Effector memory CD4-positive, alpha-beta T cell (primary cell): ENCODE measurements around the gene CD226.
"Not testable (repeated sequence)": the region's sequence is repeated elsewhere in the genome, so short reads cannot be mapped to it uniquely, and the experiment has no call there.

ENCODE experiments used
- DNase-seq, 3 donors: peaks; one replicate each; pipeline ENCODE4 v3.0.0-alpha.2; 2020
- H3K27ac ChIP-seq: 2 replicates; pipeline ENCODE4 v1.7.0; 2013; ENCODE audit warnings: mild to moderate bottlenecking, low read length, moderate library complexity; ENCODE audit not compliant: insufficient read depth, poor library complexity, severe bottlenecking
- H3K27me3 ChIP-seq: replicated peaks from 2 replicates; pipeline ENCODE4 v1.7.0; 2013; ENCODE audit warnings: mild to moderate bottlenecking, low read length; ENCODE audit not compliant: insufficient read depth, control insufficient read depth, poor library complexity, severe bottlenecking
- H3K36me3 ChIP-seq: 2 replicates; pipeline ENCODE4 v1.7.0; 2013; ENCODE audit warnings: mild to moderate bottlenecking, low read length, moderate library complexity; ENCODE audit not compliant: control insufficient read depth, insufficient read depth
- H3K4me1 ChIP-seq: 2 replicates; pipeline ENCODE4 v1.7.0; 2013; ENCODE audit warnings: low read length, mild to moderate bottlenecking; ENCODE audit not compliant: control insufficient read depth, insufficient read depth, poor library complexity, severe bottlenecking
- H3K4me3 ChIP-seq: 2 replicates; pipeline ENCODE4 v1.7.0; 2013; ENCODE audit warnings: low read length, low read depth, mild to moderate bottlenecking; ENCODE audit not compliant: insufficient read depth, poor library complexity, severe bottlenecking
- H3K9me3 ChIP-seq: 2 replicates; pipeline ENCODE4 v1.7.0; 2013; ENCODE audit warnings: mild to moderate bottlenecking, low read length, moderate library complexity; ENCODE audit not compliant: control insufficient read depth

Gene CD226

DNA sequence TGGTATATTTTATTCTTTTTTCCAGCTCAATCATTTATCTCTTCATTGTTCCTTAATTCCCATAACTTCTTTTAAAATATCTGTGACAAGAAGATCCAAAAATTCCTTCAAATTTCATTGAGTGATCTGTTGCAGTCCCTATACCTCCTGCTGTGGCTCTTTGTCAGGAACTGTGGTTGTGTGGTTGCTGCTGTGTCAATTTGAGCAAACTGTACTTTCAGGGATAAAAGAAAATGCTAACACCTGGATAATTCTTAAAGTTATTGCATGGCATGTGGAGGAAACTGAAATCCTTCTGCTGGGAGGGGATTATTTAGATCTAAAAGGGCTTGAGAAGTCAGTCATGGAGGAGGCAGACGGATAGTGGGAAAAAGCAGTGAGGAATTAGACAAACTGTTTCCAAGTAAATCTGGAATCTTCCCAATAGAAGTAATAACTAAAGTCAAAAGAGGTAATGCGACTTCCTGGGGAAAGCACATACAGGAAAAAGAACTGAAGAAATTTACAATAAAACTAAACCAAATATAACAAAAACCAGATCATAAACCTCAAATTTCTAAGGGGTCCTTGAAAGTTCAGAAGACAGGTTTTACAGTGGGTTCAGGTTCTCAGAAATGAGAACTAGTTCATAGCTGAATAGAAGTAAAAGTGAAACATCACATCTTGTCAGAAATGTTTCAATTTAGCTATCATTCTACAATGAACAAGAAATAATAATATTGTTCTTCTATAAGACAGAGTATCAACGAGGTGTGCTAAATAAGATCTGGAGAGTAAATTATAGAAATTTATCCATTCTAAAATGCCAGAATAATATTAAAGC is 33.5 kb upstream of the CD226 start:
- H3K4me1 ChIP-seq: peaks cover 3% of the 10 kb centered on the region
- DNase-seq: no peak
- H3K4me3 ChIP-seq: no peak overlapping the region
- H3K36me3 ChIP-seq: no peaks in the 10 kb centered on the region
- H3K27me3 ChIP-seq: no peaks in the 10 kb centered on the region
- no peak overlapping the region for H3K27ac ChIP-seq
- no peaks in the 10 kb centered on the region for H3K9me3 ChIP-seq

DNA sequence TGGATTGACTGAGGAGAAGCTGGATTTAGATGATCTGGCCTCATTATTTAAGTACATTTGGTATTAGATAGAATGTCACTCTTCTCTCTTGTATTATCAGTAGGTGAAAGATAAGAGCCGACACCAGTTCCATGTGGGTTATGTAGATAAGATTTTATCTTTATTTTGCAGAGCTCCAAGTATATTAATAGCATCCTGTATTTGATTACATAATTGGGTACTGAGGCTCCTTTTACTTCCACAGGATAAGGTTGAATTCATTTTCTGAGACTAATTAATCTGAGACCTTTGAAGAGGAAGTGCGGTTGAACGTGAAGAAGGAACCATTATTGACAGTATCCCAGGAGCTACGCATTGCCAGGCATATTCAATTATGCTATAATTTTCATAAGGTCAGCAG is 32.8 kb upstream of the CD226 start:
- H3K4me3 ChIP-seq: no peak overlapping the region
- H3K4me1 ChIP-seq: peaks cover 3% of the 10 kb centered on the region
- no peak overlapping the region for H3K27ac ChIP-seq
- DNase-seq: no peak
- H3K9me3 ChIP-seq: no peaks in the 10 kb centered on the region
- H3K27me3 ChIP-seq: no peaks in the 10 kb centered on the region
- no peaks in the 10 kb centered on the region for H3K36me3 ChIP-seq

- Histone ChIP-seq H3K36me3 (no peaks in the 10 kb centered on the region), H3K27ac (no peak overlapping the region), H3K4me3 (no peak overlapping the region), H3K9me3 (no peaks in the 10 kb centered on the region), H3K27me3 (no peaks in the 10 kb centered on the region), H3K4me1 (peaks cover 3% of the 10 kb centered on the region)
- DNase-seq: no peak
These were observed 31.4 kb upstream of the CD226 start for GRCh38 chr18:69978732-69979715.

- H3K27ac ChIP-seq, H3K27me3 ChIP-seq, H3K9me3 ChIP-seq, H3K4me1 ChIP-seq, H3K36me3 ChIP-seq, DNase-seq, H3K4me3 ChIP-seq: not testable (repeated sequence)
These were observed 27.6 kb upstream of the CD226 start for GRCh38 chr18:69975294-69975693.

GRCh38 chr18:69974365-69974764 is 26.7 kb upstream of the CD226 start:
- no peaks in the 10 kb centered on the region for H3K27me3 ChIP-seq
- H3K27ac ChIP-seq: no peak overlapping the region
- no peaks in the 10 kb centered on the region for H3K9me3 ChIP-seq
- no peak overlapping the region for H3K4me3 ChIP-seq
- no peaks in the 10 kb centered on the region for H3K4me1 ChIP-seq
- DNase-seq: no peak
- H3K36me3 ChIP-seq: no peaks in the 10 kb centered on the region

DNA sequence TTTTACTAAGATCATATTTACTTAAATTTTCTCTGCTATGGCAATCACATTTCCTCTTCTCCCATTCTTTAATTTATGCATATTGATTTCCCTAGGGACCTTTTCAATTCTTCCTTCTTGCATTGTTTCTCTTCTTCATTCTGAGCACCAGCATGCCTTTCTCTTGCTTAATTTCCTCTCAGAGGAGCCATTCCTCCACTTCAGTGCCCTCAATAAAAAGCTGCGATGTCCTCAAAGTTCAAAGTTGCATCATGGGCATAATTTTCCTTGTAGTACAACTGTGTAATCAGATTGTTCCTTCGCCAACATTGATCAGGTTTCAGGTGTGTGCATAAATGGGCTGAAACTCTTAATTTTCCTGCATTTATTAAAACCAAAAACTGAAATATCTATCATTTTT is 21.8 kb upstream of the CD226 start:
- no peaks in the 10 kb centered on the region for H3K36me3 ChIP-seq
- H3K27me3 ChIP-seq: no peaks in the 10 kb centered on the region
- DNase-seq: no peak
- no peak overlapping the region for H3K4me3 ChIP-seq
- no peak overlapping the region for H3K27ac ChIP-seq
- H3K4me1 ChIP-seq: peaks cover 4% of the 10 kb centered on the region
- H3K9me3 ChIP-seq: no peaks in the 10 kb centered on the region

GRCh38 chr18:69968039-69968438 is 20.4 kb upstream of the CD226 start:
- DNase-seq: no peak
- Histone ChIP-seq H3K4me1 (peaks cover 4% of the 10 kb centered on the region), H3K4me3 (no peak overlapping the region), H3K27ac (no peak overlapping the region), H3K27me3 (no peaks in the 10 kb centered on the region), H3K9me3 (no peaks in the 10 kb centered on the region), H3K36me3 (no peaks in the 10 kb centered on the region)

GRCh38 chr18:69963196-69963595 is 15.5 kb upstream of the CD226 start:
- Histone ChIP-seq H3K9me3 (no peaks in the 10 kb centered on the region), H3K4me1 (peaks cover 15% of the 10 kb centered on the region), H3K36me3 (no peaks in the 10 kb centered on the region), H3K27me3 (no peaks in the 10 kb centered on the region), H3K27ac (no peak overlapping the region), H3K4me3 (no peak overlapping the region)
- no peak for DNase-seq

- H3K27me3 ChIP-seq: no peaks in the 10 kb centered on the region
- no peak overlapping the region for H3K4me3 ChIP-seq
- no peaks in the 10 kb centered on the region for H3K9me3 ChIP-seq
- H3K4me1 ChIP-seq: peaks cover 25% of the 10 kb centered on the region
- H3K27ac ChIP-seq: no peak overlapping the region
- no peak for DNase-seq
- H3K36me3 ChIP-seq: no peaks in the 10 kb centered on the region
These were observed 14.0 kb upstream of the CD226 start for GRCh38 chr18:69961718-69962117.

GRCh38 chr18:69958422-69958821 is 10.7 kb upstream of the CD226 start:
- Histone ChIP-seq H3K9me3 (no peaks in the 10 kb centered on the region), H3K36me3 (no peaks in the 10 kb centered on the region), H3K4me3 (no peak overlapping the region), H3K27me3 (no peaks in the 10 kb centered on the region), H3K27ac (peak overlapping the region; percentile 70), H3K4me1 (peaks cover 30% of the 10 kb centered on the region)
- no peak for DNase-seq
